Activated CD8-positive, alpha-beta T cell treated with anti-CD3 and anti-CD28 coated beads for 36 hours (primary cell): ENCODE results near the gene CA10. TPM values are rescaled to one million over a fixed set of nuclear protein-coding genes. Genes with fewer than 3 reads are reported as not detected.

ENCODE experiments used
- ATAC-seq: fragments of 200-7000 bp; cut with Tn5 transposase; one replicate; pipeline ENCODE4 v1.10.0; 2021; ENCODE audit warnings: mild to moderate bottlenecking, moderate library complexity
- CTCF ChIA-PET: fragments of 350-600 bp; sonication (Branson Sonifier 250); formaldehyde crosslinking; loops from one replicate; lab custom pipeline; 2021; ENCODE audit warnings: antibody characterized with exemption; lab: Charles Lee
- POLR2A ChIA-PET: fragments of 350-600 bp; sonication (Branson Sonifier 250); formaldehyde crosslinking; loops from one replicate; lab custom pipeline; 2021; ENCODE audit warnings: antibody characterized with exemption; lab: Charles Lee
- DNase-seq: peaks from one replicate; pipeline ENCODE4 v3.0.0-alpha.2; 2020
- H3K27ac Mint-ChIP-seq: one replicate; pipeline ENCODE4 v1.8.0; 2021; ENCODE audit warnings: mild to moderate bottlenecking, mixed read lengths
- H3K27me3 Mint-ChIP-seq: one replicate; pipeline ENCODE4 v1.8.0; 2021; ENCODE audit warnings: mixed read lengths
- H3K36me3 Mint-ChIP-seq: one replicate; pipeline ENCODE4 v1.8.0; 2021; ENCODE audit warnings: low read depth, mixed read lengths
- H3K4me1 Mint-ChIP-seq: one replicate; pipeline ENCODE4 v1.8.0; 2021; ENCODE audit warnings: low read depth, mixed read lengths
- H3K4me3 Mint-ChIP-seq: one replicate; pipeline ENCODE4 v1.8.0; 2021; ENCODE audit warnings: mild to moderate bottlenecking, moderate library complexity, mixed read lengths
- H3K9me3 Mint-ChIP-seq: one replicate; pipeline ENCODE4 v1.8.0; 2021; ENCODE audit warnings: mixed read lengths
- intact Hi-C: fragments of 100-400 bp; cut with micrococcal nuclease; formaldehyde crosslinking; loops from one replicate; pipeline ENCODE4 v1.10.0; 2022
- total RNA-seq, 2 experiments: library from RNA; stranded (reverse); gene quantifications; one replicate each; pipeline ENCODE4 v1.2.3, GENCODE V29; 2021
- TF ChIP-seq, protein P1 (sequence below): fragments of 200-600 bp; IDR thresholded peaks from one replicate; pipeline ENCODE4 v1.8.0; 2022; ENCODE audit warnings: antibody characterized with exemption, mild to moderate bottlenecking

CA10 gene
- total RNA-seq, 2 experiments from 2014 or later = not detected

DNA sequence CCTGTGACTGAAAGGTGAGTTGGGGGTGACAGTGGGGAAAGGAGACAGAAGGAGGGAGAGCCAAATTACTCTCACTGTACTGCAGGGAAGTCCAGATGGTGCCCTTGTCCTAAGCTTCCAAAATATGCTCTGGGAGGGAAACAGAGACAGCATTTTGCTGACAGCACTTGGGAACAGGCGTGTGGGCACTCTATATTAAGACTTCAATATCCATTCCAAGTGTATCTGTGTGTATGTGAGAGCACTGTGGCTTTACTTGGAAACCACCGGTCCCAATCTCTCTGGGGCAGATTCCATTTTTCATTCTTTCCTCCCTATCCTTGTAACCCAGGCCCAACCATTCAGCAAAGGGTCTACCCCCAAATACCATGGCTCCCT, 490.8 kb downstream of the CA10 start:
- Mint-ChIP-seq H3K27ac (no peak overlapping the region), H3K4me3 (no peak overlapping the region), H3K4me1 (no peaks in the 10 kb centered on the region), H3K9me3 (no peaks in the 10 kb centered on the region), H3K27me3 (peaks cover 11% of the 10 kb centered on the region), H3K36me3 (no peaks in the 10 kb centered on the region)
- TF ChIP-seq, protein P1, sequence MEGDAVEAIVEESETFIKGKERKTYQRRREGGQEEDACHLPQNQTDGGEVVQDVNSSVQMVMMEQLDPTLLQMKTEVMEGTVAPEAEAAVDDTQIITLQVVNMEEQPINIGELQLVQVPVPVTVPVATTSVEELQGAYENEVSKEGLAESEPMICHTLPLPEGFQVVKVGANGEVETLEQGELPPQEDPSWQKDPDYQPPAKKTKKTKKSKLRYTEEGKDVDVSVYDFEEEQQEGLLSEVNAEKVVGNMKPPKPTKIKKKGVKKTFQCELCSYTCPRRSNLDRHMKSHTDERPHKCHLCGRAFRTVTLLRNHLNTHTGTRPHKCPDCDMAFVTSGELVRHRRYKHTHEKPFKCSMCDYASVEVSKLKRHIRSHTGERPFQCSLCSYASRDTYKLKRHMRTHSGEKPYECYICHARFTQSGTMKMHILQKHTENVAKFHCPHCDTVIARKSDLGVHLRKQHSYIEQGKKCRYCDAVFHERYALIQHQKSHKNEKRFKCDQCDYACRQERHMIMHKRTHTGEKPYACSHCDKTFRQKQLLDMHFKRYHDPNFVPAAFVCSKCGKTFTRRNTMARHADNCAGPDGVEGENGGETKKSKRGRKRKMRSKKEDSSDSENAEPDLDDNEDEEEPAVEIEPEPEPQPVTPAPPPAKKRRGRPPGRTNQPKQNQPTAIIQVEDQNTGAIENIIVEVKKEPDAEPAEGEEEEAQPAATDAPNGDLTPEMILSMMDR = no peak
- no peak for ATAC-seq
- ChIA-PET CTCF (no interaction called here), POLR2A (interaction anchor here (1.2 kb wide), 1 partner anchor 9 kb away, joined by 3 read pairs; no protein-coding TSS in a partner anchor)
- DNase-seq = no peak
- intact Hi-C loops = no loop called here

DNA sequence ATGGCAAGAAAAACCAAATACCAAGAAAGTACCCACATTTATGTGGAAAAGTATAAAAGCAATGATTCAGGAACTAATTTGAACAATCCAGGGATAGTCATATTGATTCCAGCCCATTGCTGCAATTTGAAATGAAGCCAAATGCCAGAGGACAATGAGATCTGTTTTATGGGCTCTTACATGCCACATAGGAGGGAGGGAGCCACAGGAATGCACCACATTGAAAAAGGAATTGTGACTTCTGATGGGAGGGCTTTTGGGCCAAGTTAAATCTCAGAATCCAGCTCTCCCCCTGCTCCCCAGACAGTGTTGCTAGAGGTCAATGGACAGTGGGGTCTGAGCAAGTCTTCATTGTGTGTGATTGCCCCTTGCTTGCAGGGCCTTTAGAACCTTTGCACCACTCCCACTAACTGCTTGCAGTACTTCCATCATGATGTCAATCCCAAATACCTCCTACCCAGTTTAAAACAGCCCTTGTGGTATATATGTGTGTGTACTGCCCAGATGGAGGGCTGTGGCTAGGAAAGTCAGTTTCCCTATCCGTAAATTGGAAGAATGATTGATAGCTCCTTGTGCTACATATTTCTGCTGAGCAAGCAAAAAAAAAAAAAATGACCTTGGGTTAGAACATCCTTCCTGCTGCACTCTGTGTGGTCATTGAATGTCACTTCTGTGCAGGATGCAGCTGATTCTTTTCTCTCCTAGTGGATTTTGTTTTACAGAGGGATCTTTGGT, 491.4 kb downstream of the CA10 start:
- no peaks in the 10 kb centered on the region for H3K4me1 Mint-ChIP-seq
- POLR2A ChIA-PET = interaction anchor here (1.2 kb wide), 1 partner anchor 9 kb away, joined by 3 read pairs; no protein-coding TSS in a partner anchor
- no peaks in the 10 kb centered on the region for H3K36me3 Mint-ChIP-seq
- CTCF ChIA-PET = no interaction called here
- ATAC-seq (no peak), DNase-seq (no peak)
- H3K9me3 Mint-ChIP-seq = no peaks in the 10 kb centered on the region
- peaks cover 11% of the 10 kb centered on the region for H3K27me3 Mint-ChIP-seq
- no peak overlapping the region for H3K27ac Mint-ChIP-seq
- intact Hi-C loops = no loop called here
- no peak overlapping the region for H3K4me3 Mint-ChIP-seq
- TF ChIP-seq, protein P1 = no peak

DNA sequence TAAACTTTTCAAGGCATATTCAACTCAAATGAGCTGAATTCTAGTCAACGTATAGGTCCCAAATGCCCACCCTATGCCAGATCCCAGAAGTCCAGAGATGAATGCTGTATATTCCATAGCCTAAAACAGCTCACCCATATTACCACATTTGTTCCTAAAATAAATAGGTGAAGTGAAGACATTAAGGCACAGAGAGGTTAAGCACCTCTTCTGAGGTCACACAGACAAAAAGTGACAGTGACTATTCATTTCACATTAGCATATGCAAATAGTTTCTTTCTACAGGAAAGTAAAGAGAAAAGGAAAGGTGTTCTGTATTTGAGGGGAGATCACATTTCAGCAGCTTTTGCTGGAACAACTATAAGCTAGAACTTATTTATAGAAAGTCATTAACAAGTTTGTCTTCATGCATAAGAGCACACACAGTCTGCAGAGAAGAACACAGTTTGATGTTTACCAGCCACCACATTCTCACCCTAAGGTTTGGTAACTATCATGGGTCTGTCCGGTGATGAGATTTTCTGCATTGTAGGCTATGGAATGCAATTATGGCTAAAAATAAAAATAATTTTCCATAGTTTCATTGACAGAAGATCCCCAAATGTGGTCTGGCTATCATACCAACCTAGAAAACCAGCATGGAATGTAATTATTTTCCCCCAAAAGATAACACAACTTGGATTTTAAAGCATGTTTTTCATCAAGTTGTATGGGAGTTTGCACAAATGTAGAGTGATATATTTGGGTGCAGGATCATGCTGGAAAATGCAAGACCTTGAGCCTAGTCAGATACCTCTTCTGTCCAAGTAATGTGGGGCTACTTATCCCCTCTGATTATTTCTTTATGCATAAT, 496.1 kb downstream of the CA10 start:
- ATAC-seq (no peak), DNase-seq (no peak)
- CTCF ChIA-PET = no interaction called here
- Mint-ChIP-seq H3K27me3 (peaks cover 10% of the 10 kb centered on the region), H3K4me3 (no peak overlapping the region), H3K9me3 (no peaks in the 10 kb centered on the region), H3K27ac (no peak overlapping the region), H3K36me3 (no peaks in the 10 kb centered on the region), H3K4me1 (no peaks in the 10 kb centered on the region)
- TF ChIP-seq, protein P1 = no peak
- intact Hi-C loops = no loop called here
- POLR2A ChIA-PET = no interaction called here

DNA sequence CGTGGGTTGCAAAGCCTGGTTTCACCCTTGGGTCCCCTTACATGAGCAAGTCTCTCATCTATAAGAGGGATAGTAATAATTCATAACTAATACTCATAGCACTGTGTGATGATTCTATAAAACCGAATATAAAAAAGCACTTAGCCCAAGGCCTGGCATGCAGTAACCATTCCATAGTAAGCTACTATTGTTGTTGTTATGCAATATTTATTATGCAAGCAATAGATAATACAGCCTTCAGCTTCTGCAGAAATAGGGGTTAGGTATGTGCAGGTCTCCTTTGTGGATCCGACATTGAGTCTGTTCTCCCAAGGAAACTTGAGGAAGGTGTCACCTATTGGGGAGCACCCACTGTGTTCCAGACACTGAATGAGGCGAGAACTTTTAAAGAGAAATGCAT, 497.1 kb downstream of the CA10 start:
- Mint-ChIP-seq H3K4me3 (no peak overlapping the region), H3K27me3 (peaks cover 10% of the 10 kb centered on the region), H3K36me3 (no peaks in the 10 kb centered on the region), H3K9me3 (no peaks in the 10 kb centered on the region), H3K27ac (no peak overlapping the region), H3K4me1 (no peaks in the 10 kb centered on the region)
- CTCF ChIA-PET = no interaction called here
- DNase-seq = no peak
- no peak for ATAC-seq
- TF ChIP-seq, protein P1 = no peak
- intact Hi-C loops = no loop called here
- POLR2A ChIA-PET = no interaction called here

DNA sequence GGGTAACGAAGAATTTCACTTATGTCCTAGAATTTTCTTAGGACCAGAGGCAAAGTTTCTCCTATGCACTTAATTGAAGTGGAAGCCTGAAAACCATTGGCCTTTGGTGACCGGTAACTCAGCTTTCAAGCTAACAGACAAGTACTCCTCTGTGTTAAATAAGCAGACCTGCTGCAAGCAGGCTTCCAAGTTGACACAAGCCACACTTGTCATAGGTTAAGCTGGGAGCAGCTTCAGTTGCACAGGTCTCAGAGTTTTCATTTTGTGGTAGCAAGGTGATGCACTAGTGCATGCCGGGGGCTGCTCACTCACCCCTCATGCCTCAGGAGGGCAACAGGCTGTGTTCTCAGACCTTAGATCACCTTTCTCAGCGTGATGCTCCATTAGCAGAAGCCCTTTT, 498.2 kb downstream of the CA10 start:
- H3K4me1 Mint-ChIP-seq = no peaks in the 10 kb centered on the region
- H3K36me3 Mint-ChIP-seq = no peaks in the 10 kb centered on the region
- H3K4me3 Mint-ChIP-seq = no peak overlapping the region
- DNase-seq (no peak), ATAC-seq (no peak)
- intact Hi-C loops = no loop called here
- no peaks in the 10 kb centered on the region for H3K9me3 Mint-ChIP-seq
- no peak overlapping the region for H3K27ac Mint-ChIP-seq
- ChIA-PET CTCF (no interaction called here), POLR2A (no interaction called here)
- TF ChIP-seq, protein P1 = no peak
- H3K27me3 Mint-ChIP-seq = peaks cover 9% of the 10 kb centered on the region
